Measurements from ENCODE around the gene KCNK6.

The KCNK6 gene

GRCh38 chr19:38371081-38371480, 51.4 kb downstream of the KCNK6 start:
- peaks cover 2% of the 10 kb centered on the region for H3K9me3 Mint-ChIP-seq
- H3K4me3 Mint-ChIP-seq, result no peak overlapping the region
- no peak for DNase-seq
- H3K27me3 Mint-ChIP-seq (ENCODE audit: low read depth, poor library complexity), result peaks cover 46% of the 10 kb centered on the region
- TF ChIP-seq CTCF (IDR thresholded peaks at IDR 0.05), result no peak
- H3K36me3 Mint-ChIP-seq (ENCODE audit: low read depth), result peaks cover 4% of the 10 kb centered on the region
- no peak overlapping the region for H3K27ac Mint-ChIP-seq
- peaks cover 20% of the 10 kb centered on the region for H3K4me1 Mint-ChIP-seq

GRCh38 chr19:38373907-38374331, 54.3 kb downstream of the KCNK6 start:
- no peak for DNase-seq
- Mint-ChIP-seq H3K4me1 (peaks cover 29% of the 10 kb centered on the region), H3K27ac (peak overlapping the region; percentile 88), H3K27me3 (ENCODE audit: low read depth, poor library complexity) (peaks cover 29% of the 10 kb centered on the region), H3K4me3 (peak overlapping the region; percentile 100), H3K9me3 (no peaks in the 10 kb centered on the region), H3K36me3 (ENCODE audit: low read depth) (peaks cover 7% of the 10 kb centered on the region)
- TF ChIP-seq CTCF (IDR thresholded peaks at IDR 0.05), result no peak

GRCh38 chr19:38374332-38375097, 54.9 kb downstream of the KCNK6 start, which contains the start of gene PSMD8:
Gene PSMD8 (plus strand): TSS chr19:38374571. CDS start chr19:38374602, 31 bp downstream.
- DNase-seq, result peak; percentile 97
- peak within 1 kb of the TSS; percentile 100 for H3K4me3 Mint-ChIP-seq
- peaks cover 13% of the 10 kb centered on the region for H3K36me3 Mint-ChIP-seq (ENCODE audit: low read depth)
- H3K9me3 Mint-ChIP-seq, result no peaks in the 10 kb centered on the region
- H3K27me3 Mint-ChIP-seq (ENCODE audit: low read depth, poor library complexity), result peaks cover 28% of the 10 kb centered on the region
- no peak for TF ChIP-seq CTCF (IDR thresholded peaks at IDR 0.05)
- peak within 1 kb of the TSS; percentile 88 for H3K27ac Mint-ChIP-seq
- peaks cover 29% of the 10 kb centered on the region for H3K4me1 Mint-ChIP-seq

GRCh38 chr19:38375098-38375493, 55.5 kb downstream of the KCNK6 start:
- peaks cover 19% of the 10 kb centered on the region for H3K36me3 Mint-ChIP-seq (ENCODE audit: low read depth)
- peak overlapping the region; percentile 77 for H3K27ac Mint-ChIP-seq
- H3K4me1 Mint-ChIP-seq, result peaks cover 29% of the 10 kb centered on the region
- H3K4me3 Mint-ChIP-seq, result peak overlapping the region; percentile 100
- no peak for DNase-seq
- no peak for TF ChIP-seq CTCF (IDR thresholded peaks at IDR 0.05)
- H3K9me3 Mint-ChIP-seq, result no peaks in the 10 kb centered on the region
- H3K27me3 Mint-ChIP-seq (ENCODE audit: low read depth, poor library complexity), result peaks cover 24% of the 10 kb centered on the region

- H3K36me3 Mint-ChIP-seq (ENCODE audit: low read depth), result peaks cover 25% of the 10 kb centered on the region
Observed at GRCh38 chr19:38375748-38376147, 56.1 kb downstream of the KCNK6 start.

More at GRCh38 chr19:38375748-38376147, 56.1 kb downstream of the KCNK6 start:
- Mint-ChIP-seq H3K4me1 (peaks cover 29% of the 10 kb centered on the region), H3K27ac (no peak overlapping the region), H3K4me3 (peak overlapping the region; percentile 100), H3K27me3 (ENCODE audit: low read depth, poor library complexity) (peaks cover 19% of the 10 kb centered on the region), H3K9me3 (no peaks in the 10 kb centered on the region)
- no peak for TF ChIP-seq CTCF (IDR thresholded peaks at IDR 0.05)
- DNase-seq, result no peak

Measured in nephron progenitor cell (in vitro differentiated cells).